Measurements from ENCODE around the gene LRCH3. TPM values are rescaled to one million over a fixed set of nuclear protein-coding genes. Genes with fewer than 3 reads are reported as not detected.

LRCH3 gene
- total and polyA plus RNA-seq, 12 donors, result 7.1 to 33.2 (median 26.3) TPM

GRCh38 chr3:197877902-197878301 lies 86.8 kb downstream of the LRCH3 start:
- no peaks in the 10 kb centered on the region for H3K9me3 ChIP-seq
- DNase-seq (no peak), ATAC-seq (no peak)
- TF ChIP-seq CTCF (IDR thresholded peaks at IDR 0.05), result no peak
- H3K27me3 ChIP-seq, result no peaks in the 10 kb centered on the region
- H3K4me3 ChIP-seq, result no peak overlapping the region
- H3K36me3 ChIP-seq, result peaks cover 0 to 95% (median 44%) of the 10 kb centered on the region in 9 donors
- 91 to 96% methylated on average over 4 of the region's 4 CpGs for WGBS, 2 donors
- intact Hi-C loops (cut with DNase I), result no loop called here
- H3K27ac ChIP-seq, result peak overlapping the region in 1 of 10 donors; percentile 67
- H3K4me1 ChIP-seq, result peaks cover 0 to 23% (median 0%) of the 10 kb centered on the region in 9 donors

- 83 to 87% methylated on average over 8 of the region's 8 CpGs for WGBS, 2 donors
- peaks cover 0 to 25% (median 0%) of the 10 kb centered on the region in 9 donors for H3K4me1 ChIP-seq
- DNase-seq (no peak), ATAC-seq (peak in 1 of 8 donors; percentile 47)
- no peak for TF ChIP-seq CTCF (IDR thresholded peaks at IDR 0.05)
- peaks cover 0 to 93% (median 39%) of the 10 kb centered on the region in 9 donors for H3K36me3 ChIP-seq
- H3K4me3 ChIP-seq, result no peak overlapping the region
- intact Hi-C loops (cut with DNase I), result no loop called here
- no peaks in the 10 kb centered on the region for H3K27me3 ChIP-seq
- H3K9me3 ChIP-seq, result no peaks in the 10 kb centered on the region
- peak overlapping the region in 1 of 10 donors; percentile 67 for H3K27ac ChIP-seq
Measured at GRCh38 chr3:197878427-197878826, 87.4 kb downstream of the LRCH3 start.

- Histone ChIP-seq H3K36me3 (peaks cover 0 to 91% (median 26%) of the 10 kb centered on the region in 9 donors), H3K27me3 (no peaks in the 10 kb centered on the region), H3K9me3 (no peaks in the 10 kb centered on the region), H3K27ac (no peak overlapping the region), H3K4me1 (peaks cover 0 to 25% (median 0%) of the 10 kb centered on the region in 9 donors), H3K4me3 (no peak overlapping the region)
- intact Hi-C loops (cut with DNase I), result no loop called here
- no peak for ATAC-seq
- no peak for TF ChIP-seq CTCF (IDR thresholded peaks at IDR 0.05)
- DNase-seq, result no peak
- WGBS, 2 donors, result 85 to 89% methylated on average over 17 of the region's 17 CpGs
Measured at GRCh38 chr3:197880491-197881269, 89.6 kb downstream of the LRCH3 start.

- intact Hi-C loops (cut with DNase I), result no loop called here
- no peaks in the 10 kb centered on the region for H3K27me3 ChIP-seq
- H3K4me3 ChIP-seq, result no peak overlapping the region
- peaks cover 0 to 91% (median 25%) of the 10 kb centered on the region in 9 donors for H3K36me3 ChIP-seq
- 81 to 88% methylated on average over 8 of the region's 8 CpGs for WGBS, 2 donors
- DNase-seq (no peak), ATAC-seq (no peak)
- no peak for TF ChIP-seq CTCF (IDR thresholded peaks at IDR 0.05)
- peaks cover 0 to 25% (median 0%) of the 10 kb centered on the region in 9 donors for H3K4me1 ChIP-seq
- no peaks in the 10 kb centered on the region for H3K9me3 ChIP-seq
- no peak overlapping the region for H3K27ac ChIP-seq
Measured at GRCh38 chr3:197881270-197881969, 90.4 kb downstream of the LRCH3 start.

Measured in heart right ventricle (tissue), 16 donors.